ENCODE results near the gene LMBR1. TPM values are rescaled to one million over a fixed set of nuclear protein-coding genes. Genes with fewer than 3 reads are reported as not detected.

Gene LMBR1
- total and polyA plus RNA-seq, 2 donors (not counting 3 experiments of a cell fraction or from before 2014, with no cell fraction given) = 14.0 to 72.9 TPM

GRCh38 chr7:156889089-156889488, 3.9 kb downstream of the LMBR1 start:
- Histone ChIP-seq H3K4me3 (replicated peaks in 1 of 3; ENCODE audit: insufficient read depth in 1 of 3, low read depth in 1 of 3, low read length in 3 of 3) (no peak overlapping the region), H3K4me2 (ENCODE audit: insufficient read depth, low read length) (no peak overlapping the region), H3K9ac (replicated peaks; ENCODE audit: extremely low read depth, insufficient read depth, low read length) (no peak overlapping the region), H3K27me3 (ENCODE audit: control insufficient read depth in 2 of 2, insufficient read depth in 2 of 2, low read length in 2 of 2) (no peaks in the 10 kb centered on the region), H3K36me3 (ENCODE audit: control insufficient read depth in 2 of 2, extremely low read depth in 1 of 2, insufficient read depth in 2 of 2, low read length in 2 of 2) (no peaks in the 10 kb centered on the region), H3K4me1 (ENCODE audit: control insufficient read depth, extremely low read depth, insufficient read depth, low read length) (peaks cover 11% of the 10 kb centered on the region), H2AFZ (ENCODE audit: low read depth, low read length) (no peak overlapping the region), H3K79me2 (ENCODE audit: control insufficient read depth, insufficient read depth, low read length) (peaks cover 24% of the 10 kb centered on the region), H3K9me1 (replicated peaks; ENCODE audit: control insufficient read depth, extremely low read depth, insufficient read depth, low read length) (no peaks in the 10 kb centered on the region), H4K20me1 (replicated peaks; ENCODE audit: control insufficient read depth, extremely low read depth, insufficient read depth, low read length) (no peaks in the 10 kb centered on the region), H3K27ac (ENCODE audit: insufficient read depth, low read depth, low read length) (no peak overlapping the region), H3K9me3 (replicated peaks; ENCODE audit: control insufficient read depth, insufficient read depth, low read length) (no peaks in the 10 kb centered on the region)
- ChIA-PET POLR2A (no interaction called here), CTCF (no interaction called here)
- dilution Hi-C loops (cut with MboI; ENCODE audit: extremely low pct_ligation_motif_present, low sequenced_read_pairs) (no loop called here), intact Hi-C loops (cut with micrococcal nuclease) (no loop called here)
- no peak for DNase-seq (ENCODE audit: low read depth, low spot score)
- BruUV-seq (replicated peaks) = no TSS peak
- FAIRE-seq = no peak
- no peak for TF ChIP-seq POLR2A (IDR thresholded peaks at IDR 0.05; ENCODE audit: low read depth, low read length)
- no peak for TF ChIP-seq FOS (IDR thresholded peaks at IDR 0.05; ENCODE audit: borderline replicate concordance, insufficient read depth, low read length)
- no peak for TF ChIP-seq MAX (IDR thresholded peaks at IDR 0.05; ENCODE audit: insufficient read depth, insufficient read length)
- TF ChIP-seq EZH2 (IDR thresholded peaks at IDR 0.05; ENCODE audit: borderline replicate concordance, low read depth, low read length, severe bottlenecking) = no peak
- no peak for TF ChIP-seq JUN (IDR thresholded peaks at IDR 0.05; ENCODE audit: borderline replicate concordance, insufficient read depth, insufficient read length, low read depth)
- no peak for TF ChIP-seq POLR2AphosphoS5 (IDR thresholded peaks at IDR 0.05; ENCODE audit: insufficient read depth, low read depth, low read length)
- TF ChIP-seq GATA2 (IDR thresholded peaks at IDR 0.05; ENCODE audit: insufficient read depth, insufficient read length, low read depth, low read length) = no peak
- TF ChIP-seq CTCF (IDR thresholded peaks at IDR 0.05; ENCODE audit: extremely low read depth in 1 of 2, insufficient read depth in 1 of 2, low read depth in 1 of 2, low read length in 2 of 2) = no peak
- TF ChIP-seq MYC (IDR thresholded peaks at IDR 0.05; ENCODE audit: low read depth, low read length) = no peak

All from endothelial cell of umbilical vein (primary cell).